Neural cell (in vitro differentiated cells): Measurements from ENCODE around the gene MYO1D. TPM values are rescaled to one million over a fixed set of nuclear protein-coding genes. Genes with fewer than 3 reads are reported as not detected.

Experiments used
- H2AFZ ChIP-seq: fragments of 200-600, 300-800 bp; sonication (generic), shearing (Covaris generic); 2 replicates; pipeline ENCODE4 v1.6.0; 2014; ENCODE audit warnings: low read depth, mild to moderate bottlenecking, antibody characterized with exemption, low read length, moderate library complexity
- H3F3A ChIP-seq: fragments of 200-600 bp; shearing (Covaris generic); 2 replicates; pipeline ENCODE4 v1.6.1; 2016; ENCODE audit warnings: mild to moderate bottlenecking, moderate library complexity, mixed read lengths, antibody characterized with exemption, low read length; ENCODE audit not compliant: insufficient read depth, poor library complexity, severe bottlenecking
- H3K27ac ChIP-seq: fragments of 200-600, 300-800 bp; sonication (generic), shearing (Covaris generic); 2 replicates; pipeline ENCODE4 v1.5.1; 2014; ENCODE audit warnings: mild to moderate bottlenecking, low read length, moderate library complexity
- H3K27me3 ChIP-seq: fragments of 300-800, 200-600 bp; sonication (generic), shearing (Covaris generic); 2 replicates; pipeline ENCODE4 v1.6.0; 2014; ENCODE audit warnings: mild to moderate bottlenecking, low read depth, low read length, moderate library complexity; ENCODE audit not compliant: insufficient read depth
- H3K36me3 ChIP-seq: fragments of 300-800, 200-600 bp; sonication (generic), shearing (Covaris generic); 2 replicates; pipeline ENCODE4 v1.5.1; 2014; ENCODE audit warnings: mild to moderate bottlenecking, antibody characterized with exemption, low read length, moderate library complexity; ENCODE audit not compliant: insufficient read depth
- H3K4me2 ChIP-seq: fragments of 300-800, 200-600 bp; sonication (generic), shearing (Covaris generic); 2 replicates; pipeline ENCODE4 v1.6.0; 2014; ENCODE audit warnings: mild to moderate bottlenecking, low read length
- H3K4me3 ChIP-seq: fragments of 300-800, 200-600 bp; sonication (generic), shearing (Covaris generic); 2 replicates; pipeline ENCODE4 v1.5.1; 2014; ENCODE audit warnings: mild to moderate bottlenecking, low read length, moderate library complexity
- H3K79me2 ChIP-seq: fragments of 200-600 bp; shearing (Covaris generic); replicated peaks from 2 replicates; pipeline ENCODE4 v1.6.0; 2014; ENCODE audit warnings: mild to moderate bottlenecking, low read length, moderate library complexity; ENCODE audit not compliant: insufficient read depth
- H3K9ac ChIP-seq: fragments of 300-800, 200-600 bp; sonication (generic), shearing (Covaris generic); 2 replicates; pipeline ENCODE4 v1.6.1; 2016; ENCODE audit warnings: mild to moderate bottlenecking, low read length, mixed read lengths
- H3K9me2 ChIP-seq: fragments of 200-600 bp; shearing (Covaris generic); 2 replicates; pipeline ENCODE4 v1.6.1; 2016; ENCODE audit warnings: mild to moderate bottlenecking, low read length, mixed read lengths; ENCODE audit not compliant: insufficient read depth
- H3K9me3 ChIP-seq: fragments of 200-600, 300-800 bp; sonication (generic), shearing (Covaris generic); 2 replicates; pipeline ENCODE4 v1.6.1; 2016; ENCODE audit warnings: mild to moderate bottlenecking, mixed run types, low read length, moderate library complexity, mixed read lengths
- H4K20me1 ChIP-seq: fragments of 200-600 bp; shearing (Covaris generic); 2 replicates; pipeline ENCODE4 v1.6.1; 2016; ENCODE audit warnings: mild to moderate bottlenecking, mixed run types; ENCODE audit not compliant: insufficient read depth
- EP300 ChIP-seq: fragments of 450-650 bp; conservative IDR thresholded peaks from 2 replicates; pipeline ENCODE4 v1.6.1; 2014; ENCODE audit warnings: antibody characterized with exemption, mild to moderate bottlenecking, moderate library complexity; ENCODE audit not compliant: poor library complexity, severe bottlenecking
- EZH2 ChIP-seq: fragments of 200-600, 300-800 bp; shearing (Covaris generic), sonication (generic); IDR thresholded peaks from 2 replicates; pipeline ENCODE4 v1.6.1; 2014; ENCODE audit warnings: antibody characterized with exemption, low read length, borderline replicate concordance, mild to moderate bottlenecking; ENCODE audit not compliant: insufficient read depth, poor library complexity, severe bottlenecking
- MXI1 ChIP-seq: fragments of 450-650 bp; conservative IDR thresholded peaks from 2 replicates; pipeline ENCODE4 v1.6.1; 2014; ENCODE audit warnings: antibody characterized with exemption, mild to moderate bottlenecking; ENCODE audit not compliant: poor library complexity, severe bottlenecking
- POLR2AphosphoS5 ChIP-seq: IDR thresholded peaks from 2 replicates; pipeline ENCODE4 v1.6.1; 2012
- RAD21 ChIP-seq: fragments of 450-650 bp; conservative IDR thresholded peaks from 2 replicates; pipeline ENCODE4 v1.6.1; 2014; ENCODE audit warnings: antibody characterized with exemption, mild to moderate bottlenecking, moderate library complexity
- SMC3 ChIP-seq: fragments of 450-650 bp; conservative IDR thresholded peaks from 2 replicates; pipeline ENCODE4 v1.6.1; 2014; ENCODE audit warnings: antibody characterized with exemption, mild to moderate bottlenecking, moderate library complexity; ENCODE audit not compliant: poor library complexity
- TAF1 ChIP-seq: IDR thresholded peaks from 2 replicates; pipeline ENCODE4 v1.6.1; 2012; ENCODE audit warnings: low read depth
- polyA plus RNA-seq: library from polyadenylated mRNA; depleted of rRNA; stranded (reverse); fragments of >200 nt; gene quantifications from 2 replicates; pipeline ENCODE4 v1.2.3, GENCODE V29; 2014
- TF ChIP-seq, protein P1 (sequence below): fragments of 450-650 bp; IDR thresholded peaks from 2 replicates; pipeline ENCODE4 v1.5.1; 2014; ENCODE audit warnings: antibody characterized with exemption, mild to moderate bottlenecking, moderate library complexity; ENCODE audit not compliant: poor library complexity, severe bottlenecking
- TF ChIP-seq, protein P2 (sequence below): IDR thresholded peaks from 2 replicates; pipeline ENCODE4 v1.6.1; 2012; ENCODE audit warnings: borderline replicate concordance

Gene MYO1D
- polyA plus RNA-seq, 1 donor from 2014 or later = 10.7 TPM

DNA sequence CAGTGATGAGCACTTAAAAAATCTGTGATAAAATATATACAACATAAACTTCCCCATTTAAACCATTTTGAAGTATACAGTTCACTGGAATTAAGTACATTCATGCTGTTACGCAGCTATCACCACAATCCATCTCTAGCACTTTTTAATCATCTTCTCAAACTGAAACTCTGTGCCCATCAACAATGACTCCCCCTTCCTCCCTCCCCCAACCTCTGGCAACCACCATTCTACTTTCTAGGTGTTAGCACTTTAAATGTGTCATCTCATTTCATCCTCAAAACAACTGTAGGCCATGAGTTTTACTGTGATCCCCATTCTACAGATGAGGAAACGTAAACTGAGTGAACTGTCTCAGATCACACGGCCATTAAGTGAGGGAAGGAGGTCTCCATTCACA, 37.3 kb upstream of the MYO1D start:
- no peak overlapping the region for H2AFZ ChIP-seq
- no peak overlapping the region for H3K27ac ChIP-seq
- H3K4me3 ChIP-seq = no peak overlapping the region
- no peaks in the 10 kb centered on the region for H3K9me2 ChIP-seq
- H3K27me3 ChIP-seq = no peaks in the 10 kb centered on the region
- no peak overlapping the region for H3K4me2 ChIP-seq
- no peaks in the 10 kb centered on the region for H4K20me1 ChIP-seq
- no peaks in the 10 kb centered on the region for H3K9me3 ChIP-seq
- H3K36me3 ChIP-seq = no peaks in the 10 kb centered on the region
- no peaks in the 10 kb centered on the region for H3K79me2 ChIP-seq
- H3F3A ChIP-seq = no peaks in the 10 kb centered on the region
- H3K9ac ChIP-seq = no peak overlapping the region
- TF ChIP-seq EZH2 = no peak
- no peak for TF ChIP-seq POLR2AphosphoS5
- TF ChIP-seq MXI1 = no peak
- no peak for TF ChIP-seq SMC3
- TF ChIP-seq, protein P1, sequence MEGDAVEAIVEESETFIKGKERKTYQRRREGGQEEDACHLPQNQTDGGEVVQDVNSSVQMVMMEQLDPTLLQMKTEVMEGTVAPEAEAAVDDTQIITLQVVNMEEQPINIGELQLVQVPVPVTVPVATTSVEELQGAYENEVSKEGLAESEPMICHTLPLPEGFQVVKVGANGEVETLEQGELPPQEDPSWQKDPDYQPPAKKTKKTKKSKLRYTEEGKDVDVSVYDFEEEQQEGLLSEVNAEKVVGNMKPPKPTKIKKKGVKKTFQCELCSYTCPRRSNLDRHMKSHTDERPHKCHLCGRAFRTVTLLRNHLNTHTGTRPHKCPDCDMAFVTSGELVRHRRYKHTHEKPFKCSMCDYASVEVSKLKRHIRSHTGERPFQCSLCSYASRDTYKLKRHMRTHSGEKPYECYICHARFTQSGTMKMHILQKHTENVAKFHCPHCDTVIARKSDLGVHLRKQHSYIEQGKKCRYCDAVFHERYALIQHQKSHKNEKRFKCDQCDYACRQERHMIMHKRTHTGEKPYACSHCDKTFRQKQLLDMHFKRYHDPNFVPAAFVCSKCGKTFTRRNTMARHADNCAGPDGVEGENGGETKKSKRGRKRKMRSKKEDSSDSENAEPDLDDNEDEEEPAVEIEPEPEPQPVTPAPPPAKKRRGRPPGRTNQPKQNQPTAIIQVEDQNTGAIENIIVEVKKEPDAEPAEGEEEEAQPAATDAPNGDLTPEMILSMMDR = no peak
- TF ChIP-seq, protein P2, sequence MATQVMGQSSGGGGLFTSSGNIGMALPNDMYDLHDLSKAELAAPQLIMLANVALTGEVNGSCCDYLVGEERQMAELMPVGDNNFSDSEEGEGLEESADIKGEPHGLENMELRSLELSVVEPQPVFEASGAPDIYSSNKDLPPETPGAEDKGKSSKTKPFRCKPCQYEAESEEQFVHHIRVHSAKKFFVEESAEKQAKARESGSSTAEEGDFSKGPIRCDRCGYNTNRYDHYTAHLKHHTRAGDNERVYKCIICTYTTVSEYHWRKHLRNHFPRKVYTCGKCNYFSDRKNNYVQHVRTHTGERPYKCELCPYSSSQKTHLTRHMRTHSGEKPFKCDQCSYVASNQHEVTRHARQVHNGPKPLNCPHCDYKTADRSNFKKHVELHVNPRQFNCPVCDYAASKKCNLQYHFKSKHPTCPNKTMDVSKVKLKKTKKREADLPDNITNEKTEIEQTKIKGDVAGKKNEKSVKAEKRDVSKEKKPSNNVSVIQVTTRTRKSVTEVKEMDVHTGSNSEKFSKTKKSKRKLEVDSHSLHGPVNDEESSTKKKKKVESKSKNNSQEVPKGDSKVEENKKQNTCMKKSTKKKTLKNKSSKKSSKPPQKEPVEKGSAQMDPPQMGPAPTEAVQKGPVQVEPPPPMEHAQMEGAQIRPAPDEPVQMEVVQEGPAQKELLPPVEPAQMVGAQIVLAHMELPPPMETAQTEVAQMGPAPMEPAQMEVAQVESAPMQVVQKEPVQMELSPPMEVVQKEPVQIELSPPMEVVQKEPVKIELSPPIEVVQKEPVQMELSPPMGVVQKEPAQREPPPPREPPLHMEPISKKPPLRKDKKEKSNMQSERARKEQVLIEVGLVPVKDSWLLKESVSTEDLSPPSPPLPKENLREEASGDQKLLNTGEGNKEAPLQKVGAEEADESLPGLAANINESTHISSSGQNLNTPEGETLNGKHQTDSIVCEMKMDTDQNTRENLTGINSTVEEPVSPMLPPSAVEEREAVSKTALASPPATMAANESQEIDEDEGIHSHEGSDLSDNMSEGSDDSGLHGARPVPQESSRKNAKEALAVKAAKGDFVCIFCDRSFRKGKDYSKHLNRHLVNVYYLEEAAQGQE = no peak
- no peak for TF ChIP-seq RAD21
- TF ChIP-seq EP300 = no peak
- TF ChIP-seq TAF1 = no peak

DNA sequence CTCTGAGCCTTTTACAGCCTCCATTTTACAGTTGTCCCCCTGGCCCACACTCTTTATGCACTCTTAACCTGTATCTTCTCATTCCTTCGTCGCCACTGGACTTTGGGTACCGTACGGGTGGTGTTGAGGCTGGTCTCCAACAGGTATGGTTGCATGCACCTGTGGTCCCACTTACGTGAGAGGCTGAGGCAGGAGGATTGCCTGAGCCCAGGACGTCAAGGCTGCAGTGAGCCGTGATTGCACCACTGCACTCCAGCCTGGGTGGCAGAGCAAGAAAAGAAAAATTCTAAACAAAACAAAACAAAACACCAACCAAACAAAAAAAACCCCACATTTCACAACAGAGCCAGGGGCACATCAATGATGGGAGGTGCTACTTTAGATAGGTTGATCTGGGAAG, 36.7 kb upstream of the MYO1D start:
- Histone ChIP-seq H3K9ac (no peak overlapping the region), H3K4me3 (no peak overlapping the region), H3K27ac (no peak overlapping the region), H3K4me2 (no peak overlapping the region), H3K36me3 (no peaks in the 10 kb centered on the region), H4K20me1 (no peaks in the 10 kb centered on the region), H3K27me3 (no peaks in the 10 kb centered on the region), H3F3A (no peaks in the 10 kb centered on the region), H3K9me3 (no peaks in the 10 kb centered on the region), H2AFZ (no peak overlapping the region), H3K79me2 (no peaks in the 10 kb centered on the region), H3K9me2 (no peaks in the 10 kb centered on the region)
- TF ChIP-seq SMC3 (no peak), MXI1 (no peak), RAD21 (no peak), POLR2AphosphoS5 (no peak)
- TF ChIP-seq, protein P2 = no peak
- TF ChIP-seq, protein P1 = no peak
